ENCODE results near the gene AVEN.
A peak's percentile ranks its signal among the peaks of the same experiment; 100 is the strongest.

AVEN gene

GRCh38 chr15:34038871-34039789 lies at the start of gene AVEN:
Gene AVEN, minus strand, starts transcription at chr15:34039204. Its CDS starts 158 bp downstream, at chr15:34039046.
- H3K27me3 ChIP-seq (ENCODE audit: control insufficient read depth in 1 of 2, insufficient read depth in 2 of 2, low read length in 2 of 2) = no peaks in the 10 kb centered on the region
- H3K9me3 ChIP-seq (ENCODE audit: control insufficient read depth in 2 of 2, low read length in 2 of 2) = no peaks in the 10 kb centered on the region
- peak within 1 kb of the TSS; percentile 74 for H3K27ac ChIP-seq (ENCODE audit: low read length)
- H3K4me3 ChIP-seq (ENCODE audit: low read length in 2 of 2) = peak within 1 kb of the TSS; percentile 92 to 95
- H3K9ac ChIP-seq (ENCODE audit: low read length in 2 of 2) = peak within 1 kb of the TSS; percentile 82 to 86
- no peaks in the 10 kb centered on the region for H3K4me1 ChIP-seq (ENCODE audit: control insufficient read depth, insufficient read depth, low read length)
- H3K36me3 ChIP-seq (ENCODE audit: control insufficient read depth in 2 of 2, insufficient read depth in 2 of 2, low read length in 2 of 2) = no peaks in the 10 kb centered on the region

DNA sequence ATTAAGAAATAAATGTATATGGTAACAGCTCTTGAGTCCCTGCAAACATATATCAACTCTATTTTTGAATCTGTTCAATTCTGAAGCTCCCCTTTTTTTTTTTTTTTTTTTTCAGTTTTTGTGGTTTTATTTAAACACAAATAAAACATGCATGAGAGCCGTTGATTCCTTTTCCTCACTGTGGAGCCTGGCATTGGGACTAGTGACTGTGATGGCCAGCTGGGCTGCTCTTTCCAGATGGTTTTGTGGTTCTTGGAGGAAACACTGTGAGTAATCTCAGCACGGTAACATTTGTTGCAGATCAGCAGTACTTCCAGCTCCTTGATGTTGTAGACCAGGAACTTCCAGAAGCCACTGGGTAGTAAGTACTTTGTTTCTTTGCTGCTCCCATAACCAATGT lies 46.7 kb upstream of the AVEN start:
- no peaks in the 10 kb centered on the region for H3K4me1 ChIP-seq (ENCODE audit: control insufficient read depth, insufficient read depth, low read length)
- H3K4me3 ChIP-seq (ENCODE audit: low read length in 2 of 2) = no peak overlapping the region
- no peaks in the 10 kb centered on the region for H3K9me3 ChIP-seq (ENCODE audit: control insufficient read depth in 2 of 2, low read length in 2 of 2)
- H3K27ac ChIP-seq (ENCODE audit: low read length) = no peak overlapping the region
- H3K9ac ChIP-seq (ENCODE audit: low read length in 2 of 2) = no peak overlapping the region
- no peaks in the 10 kb centered on the region for H3K27me3 ChIP-seq (ENCODE audit: control insufficient read depth in 1 of 2, insufficient read depth in 2 of 2, low read length in 2 of 2)
- peaks cover 15 to 16% of the 10 kb centered on the region in 2 donors for H3K36me3 ChIP-seq (ENCODE audit: control insufficient read depth in 2 of 2, insufficient read depth in 2 of 2, low read length in 2 of 2)

GRCh38 chr15:34084086-34084485 lies 45.1 kb upstream of the AVEN start:
- Histone ChIP-seq H3K9me3 (ENCODE audit: control insufficient read depth in 2 of 2, low read length in 2 of 2) (no peaks in the 10 kb centered on the region), H3K27me3 (ENCODE audit: control insufficient read depth in 1 of 2, insufficient read depth in 2 of 2, low read length in 2 of 2) (no peaks in the 10 kb centered on the region), H3K36me3 (ENCODE audit: control insufficient read depth in 2 of 2, insufficient read depth in 2 of 2, low read length in 2 of 2) (peaks cover 15 to 16% of the 10 kb centered on the region in 2 donors), H3K27ac (ENCODE audit: low read length) (no peak overlapping the region), H3K4me1 (ENCODE audit: control insufficient read depth, insufficient read depth, low read length) (no peaks in the 10 kb centered on the region), H3K9ac (ENCODE audit: low read length in 2 of 2) (no peak overlapping the region), H3K4me3 (ENCODE audit: low read length in 2 of 2) (no peak overlapping the region)

DNA sequence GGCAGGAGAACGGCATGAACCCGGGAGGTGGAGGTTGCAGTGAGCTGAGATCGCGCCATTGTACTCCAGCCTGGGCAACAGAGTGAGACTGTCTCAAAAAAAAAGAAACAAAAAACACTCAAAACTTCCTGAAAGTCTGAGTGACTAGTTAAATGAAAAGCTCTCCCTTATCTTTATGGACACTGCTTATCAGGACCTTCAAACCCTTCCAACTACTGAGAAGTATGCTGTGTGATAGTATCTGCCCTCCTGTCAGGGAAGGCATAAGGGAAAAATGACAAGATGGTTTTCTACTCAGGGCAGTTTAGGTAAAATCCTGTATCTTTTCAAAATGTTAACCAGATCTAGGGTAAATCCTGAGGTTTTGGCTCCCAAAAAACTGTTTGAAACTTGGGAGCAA lies 40.9 kb upstream of the AVEN start:
- H3K4me1 ChIP-seq (ENCODE audit: control insufficient read depth, insufficient read depth, low read length) = no peaks in the 10 kb centered on the region
- no peak overlapping the region for H3K4me3 ChIP-seq (ENCODE audit: low read length in 2 of 2)
- peaks cover 2 to 6% of the 10 kb centered on the region in 2 donors for H3K36me3 ChIP-seq (ENCODE audit: control insufficient read depth in 2 of 2, insufficient read depth in 2 of 2, low read length in 2 of 2)
- H3K9ac ChIP-seq (ENCODE audit: low read length in 2 of 2) = no peak overlapping the region
- no peak overlapping the region for H3K27ac ChIP-seq (ENCODE audit: low read length)
- no peaks in the 10 kb centered on the region for H3K9me3 ChIP-seq (ENCODE audit: control insufficient read depth in 2 of 2, low read length in 2 of 2)
- H3K27me3 ChIP-seq (ENCODE audit: control insufficient read depth in 1 of 2, insufficient read depth in 2 of 2, low read length in 2 of 2) = no peaks in the 10 kb centered on the region

DNA sequence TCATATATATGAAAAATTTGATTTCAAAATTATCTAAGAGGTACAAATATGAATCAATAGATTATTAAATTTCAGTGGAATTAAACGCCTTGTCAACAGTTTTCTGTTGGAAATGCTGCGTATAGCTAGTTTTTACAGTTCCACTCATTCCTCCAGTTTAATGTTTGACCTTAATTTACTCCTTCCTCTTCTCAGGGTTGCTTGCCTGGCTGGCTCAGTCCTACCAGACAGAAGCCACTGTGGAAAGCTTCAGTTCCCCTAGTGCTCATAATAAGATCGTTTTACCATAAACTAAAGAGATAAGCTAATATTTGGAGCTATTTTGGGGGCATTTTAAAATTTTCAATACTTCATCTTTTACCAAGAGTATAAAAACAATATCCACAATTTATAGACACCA lies 39.9 kb upstream of the AVEN start:
- Histone ChIP-seq H3K27ac (ENCODE audit: low read length) (no peak overlapping the region), H3K9ac (ENCODE audit: low read length in 2 of 2) (no peak overlapping the region), H3K27me3 (ENCODE audit: control insufficient read depth in 1 of 2, insufficient read depth in 2 of 2, low read length in 2 of 2) (no peaks in the 10 kb centered on the region), H3K9me3 (ENCODE audit: control insufficient read depth in 2 of 2, low read length in 2 of 2) (no peaks in the 10 kb centered on the region), H3K36me3 (ENCODE audit: control insufficient read depth in 2 of 2, insufficient read depth in 2 of 2, low read length in 2 of 2) (peaks cover 0 to 6% of the 10 kb centered on the region in 2 donors), H3K4me3 (ENCODE audit: low read length in 2 of 2) (no peak overlapping the region), H3K4me1 (ENCODE audit: control insufficient read depth, insufficient read depth, low read length) (no peaks in the 10 kb centered on the region)

- H3K4me3 ChIP-seq (ENCODE audit: low read length in 2 of 2) = no peak overlapping the region
- H3K36me3 ChIP-seq (ENCODE audit: control insufficient read depth in 2 of 2, insufficient read depth in 2 of 2, low read length in 2 of 2) = no peaks in the 10 kb centered on the region
- no peak overlapping the region for H3K9ac ChIP-seq (ENCODE audit: low read length in 2 of 2)
- no peaks in the 10 kb centered on the region for H3K9me3 ChIP-seq (ENCODE audit: control insufficient read depth in 2 of 2, low read length in 2 of 2)
- H3K4me1 ChIP-seq (ENCODE audit: control insufficient read depth, insufficient read depth, low read length) = no peaks in the 10 kb centered on the region
- H3K27ac ChIP-seq (ENCODE audit: low read length) = no peak overlapping the region
- no peaks in the 10 kb centered on the region for H3K27me3 ChIP-seq (ENCODE audit: control insufficient read depth in 1 of 2, insufficient read depth in 2 of 2, low read length in 2 of 2)
Measured at GRCh38 chr15:34076785-34077184, 37.8 kb upstream of the AVEN start.

GRCh38 chr15:34070003-34070402 lies 31.0 kb upstream of the AVEN start:
- Histone ChIP-seq H3K27me3 (ENCODE audit: control insufficient read depth in 1 of 2, insufficient read depth in 2 of 2, low read length in 2 of 2) (no peaks in the 10 kb centered on the region), H3K27ac (ENCODE audit: low read length) (no peak overlapping the region)

DNA sequence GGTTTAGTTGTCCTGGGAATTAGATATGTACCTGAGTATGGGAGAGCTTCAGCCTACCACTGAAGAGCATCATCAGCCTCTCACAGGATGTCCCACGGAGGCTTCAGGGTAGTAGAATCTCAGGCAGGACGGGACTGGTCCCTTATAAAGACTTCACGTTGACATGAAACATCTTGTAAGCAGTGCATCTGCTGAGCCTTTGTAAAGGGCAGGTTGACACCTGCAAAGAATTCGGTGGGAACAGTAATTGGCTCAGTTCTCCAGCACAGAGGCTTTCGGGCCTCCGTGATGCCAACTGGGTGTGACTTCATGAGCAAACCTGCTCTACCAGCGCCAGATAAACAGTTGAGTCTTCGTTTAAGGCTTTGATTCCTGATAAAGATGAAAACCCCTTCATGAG lies 26.9 kb upstream of the AVEN start:
- Histone ChIP-seq H3K27me3 (ENCODE audit: control insufficient read depth in 1 of 2, insufficient read depth in 2 of 2, low read length in 2 of 2) (no peaks in the 10 kb centered on the region), H3K9me3 (ENCODE audit: control insufficient read depth in 2 of 2, low read length in 2 of 2) (no peaks in the 10 kb centered on the region), H3K27ac (ENCODE audit: low read length) (no peak overlapping the region), H3K4me1 (ENCODE audit: control insufficient read depth, insufficient read depth, low read length) (no peaks in the 10 kb centered on the region), H3K36me3 (ENCODE audit: control insufficient read depth in 2 of 2, insufficient read depth in 2 of 2, low read length in 2 of 2) (no peaks in the 10 kb centered on the region), H3K9ac (ENCODE audit: low read length in 2 of 2) (no peak overlapping the region), H3K4me3 (ENCODE audit: low read length in 2 of 2) (no peak overlapping the region)

More at GRCh38 chr15:34070003-34070402, 31.0 kb upstream of the AVEN start:
- no peaks in the 10 kb centered on the region for H3K9me3 ChIP-seq (ENCODE audit: control insufficient read depth in 2 of 2, low read length in 2 of 2)
- H3K9ac ChIP-seq (ENCODE audit: low read length in 2 of 2) = no peak overlapping the region
- no peaks in the 10 kb centered on the region for H3K4me1 ChIP-seq (ENCODE audit: control insufficient read depth, insufficient read depth, low read length)
- no peak overlapping the region for H3K4me3 ChIP-seq (ENCODE audit: low read length in 2 of 2)
- no peaks in the 10 kb centered on the region for H3K36me3 ChIP-seq (ENCODE audit: control insufficient read depth in 2 of 2, insufficient read depth in 2 of 2, low read length in 2 of 2)

DNA sequence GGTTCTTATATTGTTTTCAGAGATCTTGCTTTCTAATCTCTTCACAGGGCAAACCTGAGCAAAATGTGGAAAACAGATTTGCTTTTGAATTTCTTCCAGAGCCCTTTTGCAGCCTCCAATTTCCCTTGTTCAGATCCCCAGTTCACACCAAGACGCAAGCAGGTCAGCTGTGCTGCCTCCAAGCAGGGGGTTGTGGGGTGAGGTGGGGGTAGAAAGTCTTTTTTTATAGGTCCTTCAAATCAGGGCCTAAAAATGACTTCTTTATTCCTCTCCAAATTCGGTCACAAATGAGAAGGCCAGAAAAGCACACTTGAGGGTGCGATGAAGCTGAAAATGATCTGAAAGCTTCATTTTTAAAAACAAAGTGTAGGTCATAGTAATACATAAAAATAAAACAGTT lies 26.3 kb upstream of the AVEN start:
- H3K4me1 ChIP-seq (ENCODE audit: control insufficient read depth, insufficient read depth, low read length) = no peaks in the 10 kb centered on the region
- no peak overlapping the region for H3K9ac ChIP-seq (ENCODE audit: low read length in 2 of 2)
- no peaks in the 10 kb centered on the region for H3K36me3 ChIP-seq (ENCODE audit: control insufficient read depth in 2 of 2, insufficient read depth in 2 of 2, low read length in 2 of 2)
- H3K27me3 ChIP-seq (ENCODE audit: control insufficient read depth in 1 of 2, insufficient read depth in 2 of 2, low read length in 2 of 2) = no peaks in the 10 kb centered on the region
- H3K9me3 ChIP-seq (ENCODE audit: control insufficient read depth in 2 of 2, low read length in 2 of 2) = no peaks in the 10 kb centered on the region
- no peak overlapping the region for H3K4me3 ChIP-seq (ENCODE audit: low read length in 2 of 2)
- H3K27ac ChIP-seq (ENCODE audit: low read length) = no peak overlapping the region

GRCh38 chr15:34064438-34064837 lies 25.4 kb upstream of the AVEN start:
- H3K36me3 ChIP-seq (ENCODE audit: control insufficient read depth in 2 of 2, insufficient read depth in 2 of 2, low read length in 2 of 2) = no peaks in the 10 kb centered on the region
- no peak overlapping the region for H3K9ac ChIP-seq (ENCODE audit: low read length in 2 of 2)
- H3K4me3 ChIP-seq (ENCODE audit: low read length in 2 of 2) = no peak overlapping the region

DNA sequence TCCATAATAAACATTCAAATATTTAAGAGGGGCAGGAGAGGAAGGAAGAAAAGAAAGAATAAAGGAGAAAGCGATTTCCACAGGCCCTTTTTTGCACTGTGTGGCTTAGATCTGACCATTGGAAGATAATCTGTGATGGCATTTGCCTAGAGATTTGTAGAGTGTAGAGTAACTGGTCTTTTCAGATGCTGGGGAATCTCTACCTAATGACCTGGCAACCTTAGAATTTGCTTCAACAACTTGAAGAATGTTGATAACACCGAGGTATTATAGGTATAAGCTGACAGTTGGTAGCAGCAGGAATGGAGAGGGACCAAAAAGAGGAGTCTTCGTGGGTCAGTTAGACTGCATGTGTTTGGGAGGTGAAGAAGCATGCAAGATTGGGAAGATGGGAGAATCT lies 20.9 kb upstream of the AVEN start:
- Histone ChIP-seq H3K27ac (ENCODE audit: low read length) (no peak overlapping the region), H3K36me3 (ENCODE audit: control insufficient read depth in 2 of 2, insufficient read depth in 2 of 2, low read length in 2 of 2) (no peaks in the 10 kb centered on the region), H3K4me3 (ENCODE audit: low read length in 2 of 2) (no peak overlapping the region), H3K9me3 (ENCODE audit: control insufficient read depth in 2 of 2, low read length in 2 of 2) (no peaks in the 10 kb centered on the region), H3K4me1 (ENCODE audit: control insufficient read depth, insufficient read depth, low read length) (no peaks in the 10 kb centered on the region), H3K9ac (ENCODE audit: low read length in 2 of 2) (no peak overlapping the region), H3K27me3 (ENCODE audit: control insufficient read depth in 1 of 2, insufficient read depth in 2 of 2, low read length in 2 of 2) (no peaks in the 10 kb centered on the region)

More at GRCh38 chr15:34064438-34064837, 25.4 kb upstream of the AVEN start:
- Histone ChIP-seq H3K27ac (ENCODE audit: low read length) (no peak overlapping the region), H3K9me3 (ENCODE audit: control insufficient read depth in 2 of 2, low read length in 2 of 2) (no peaks in the 10 kb centered on the region), H3K4me1 (ENCODE audit: control insufficient read depth, insufficient read depth, low read length) (no peaks in the 10 kb centered on the region), H3K27me3 (ENCODE audit: control insufficient read depth in 1 of 2, insufficient read depth in 2 of 2, low read length in 2 of 2) (no peaks in the 10 kb centered on the region)

Measured in stomach smooth muscle (tissue), 2 donors.